ENCODE data around the gene SLC16A8. TPM values are rescaled to one million over a fixed set of nuclear protein-coding genes. Genes with fewer than 3 reads are reported as not detected.

The SLC16A8 gene
- total RNA-seq, 1 experiment from 2014 or later: not detected

GRCh38 chr22:38078046-38078840, 5.7 kb downstream of the SLC16A8 start:
- H3K27ac ChIP-seq (ENCODE audit: low read depth, low read length): no peak overlapping the region
- H3K36me3 ChIP-seq (ENCODE audit: control insufficient read depth in 1 of 2, insufficient read depth in 2 of 2, low read length in 2 of 2): peaks cover 3 to 10% of the 10 kb centered on the region in 2 experiments; a peak in 1 of 4 replicates
- no peaks in the 10 kb centered on the region for H3K79me2 ChIP-seq (ENCODE audit: insufficient read depth, low read length)
- H4K20me1 ChIP-seq (ENCODE audit: insufficient read depth): no peaks in the 10 kb centered on the region
- no peak overlapping the region for H3K9ac ChIP-seq (ENCODE audit: low read length)
- ATAC-seq (no peak), DNase-seq (ENCODE audit: low read depth, low spot score) (no peak)
- BruUV-seq (replicated peaks): no TSS peak
- ChIA-PET CTCF (no interaction called here), POLR2A (no interaction called here), RAD21 (ENCODE audit: low non-redundant PET in 1 of 2, low total read pairs in 2 of 2, uncharacterized antibody in 2 of 2, unreplicated experiment in 2 of 2) (no interaction called here)
- intact Hi-C loops (cut with micrococcal nuclease): no loop called here
- H3K4me1 ChIP-seq (ENCODE audit: control insufficient read depth in 1 of 2, insufficient read depth in 2 of 2, low read length in 2 of 2): no peaks in the 10 kb centered on the region
- no peak overlapping the region for H2AFZ ChIP-seq (ENCODE audit: low read depth, low read length, poor library complexity, severe bottlenecking)
- TF ChIP-seq EZH2phosphoT487 (IDR thresholded peaks at IDR 0.05; ENCODE audit: borderline replicate concordance) (no peak), ATF3 (IDR thresholded peaks at IDR 0.05) (no peak), EZH2 (IDR thresholded peaks at IDR 0.05) (no peak), REST (IDR thresholded peaks at IDR 0.05; ENCODE audit: low read depth) (no peak), RAD21 (IDR thresholded peaks at IDR 0.05; ENCODE audit: low read depth) (no peak), POLR2A (IDR thresholded peaks at IDR 0.05; ENCODE audit: borderline replicate concordance, extremely low read depth, insufficient read depth, insufficient read length) (no peak), ELF1 (IDR thresholded peaks at IDR 0.05; ENCODE audit: borderline replicate concordance, low read depth) (no peak), CEBPB (IDR thresholded peaks at IDR 0.05; ENCODE audit: low read depth) (no peak), ZBTB33 (IDR thresholded peaks at IDR 0.05; ENCODE audit: extremely low read depth, insufficient replicate concordance, low read length) (no peak), POLR2AphosphoS5 (IDR thresholded peaks at IDR 0.05; ENCODE audit: low read depth, low read length) (no peak), TCF7L2 (IDR thresholded peaks at IDR 0.05; ENCODE audit: borderline replicate concordance, extremely low read depth, insufficient read depth, insufficient read length) (no peak), JUND (IDR thresholded peaks at IDR 0.05) (no peak), MAX (IDR thresholded peaks at IDR 0.05) (no peak), ZFX (IDR thresholded peaks at IDR 0.05) (no peak), SIN3A (IDR thresholded peaks at IDR 0.05; ENCODE audit: low read depth) (no peak), SRF (IDR thresholded peaks at IDR 0.05; ENCODE audit: low read depth) (no peak), SP1 (IDR thresholded peaks at IDR 0.05; ENCODE audit: low read depth) (no peak), ZNF274 (IDR thresholded peaks at IDR 0.05; ENCODE audit: low read depth, low read length) (no peak), EGR1 (IDR thresholded peaks at IDR 0.05; ENCODE audit: low read depth) (no peak), YY1 (IDR thresholded peaks at IDR 0.05; ENCODE audit: extremely low read depth, insufficient replicate concordance, low read depth, low read length) (no peak)
- H3K4me3 ChIP-seq (replicated peaks in 1 of 2; ENCODE audit: low read depth in 1 of 2, low read length in 2 of 2): no peak overlapping the region
- no peaks in the 10 kb centered on the region for H3K9me3 ChIP-seq (ENCODE audit: control insufficient read depth in 1 of 2, insufficient read depth in 1 of 2, low read depth in 1 of 2, low read length in 2 of 2)
- H3K27me3 ChIP-seq (ENCODE audit: insufficient read depth, low read length): no peaks in the 10 kb centered on the region
- H3K4me2 ChIP-seq (ENCODE audit: low read length): no peak overlapping the region
- H3K9me2 ChIP-seq (ENCODE audit: insufficient read depth): no peaks in the 10 kb centered on the region

All from HCT116 (cell line).